ENCODE results near the gene RNF34. TPM values are rescaled to one million over a fixed set of nuclear protein-coding genes. Genes with fewer than 3 reads are reported as not detected.

The RNF34 gene
- total RNA-seq, 4 donors from 2014 or later = 32.3 to 57.1 (median 46.2) TPM

- Histone ChIP-seq H3K9me3 (no peaks in the 10 kb centered on the region), H3K36me3 (no peaks in the 10 kb centered on the region), H3K4me3 (no peak overlapping the region), H3K4me1 (peaks cover 4 to 13% of the 10 kb centered on the region in 2 donors), H3K27ac (no peak overlapping the region), H3K27me3 (no peaks in the 10 kb centered on the region)
- ATAC-seq (no peak), DNase-seq (no peak)
- in situ Hi-C loops (cut with MboI; ENCODE audit: low sequenced_read_pairs in 4 of 4) = no loop called here
- intact Hi-C loops (cut with DNase I; ENCODE audit: low total_unique reads) = no loop called here
- TF ChIP-seq POLR2A (IDR thresholded peaks at IDR 0.05) = no peak
- TF ChIP-seq, protein P1, sequence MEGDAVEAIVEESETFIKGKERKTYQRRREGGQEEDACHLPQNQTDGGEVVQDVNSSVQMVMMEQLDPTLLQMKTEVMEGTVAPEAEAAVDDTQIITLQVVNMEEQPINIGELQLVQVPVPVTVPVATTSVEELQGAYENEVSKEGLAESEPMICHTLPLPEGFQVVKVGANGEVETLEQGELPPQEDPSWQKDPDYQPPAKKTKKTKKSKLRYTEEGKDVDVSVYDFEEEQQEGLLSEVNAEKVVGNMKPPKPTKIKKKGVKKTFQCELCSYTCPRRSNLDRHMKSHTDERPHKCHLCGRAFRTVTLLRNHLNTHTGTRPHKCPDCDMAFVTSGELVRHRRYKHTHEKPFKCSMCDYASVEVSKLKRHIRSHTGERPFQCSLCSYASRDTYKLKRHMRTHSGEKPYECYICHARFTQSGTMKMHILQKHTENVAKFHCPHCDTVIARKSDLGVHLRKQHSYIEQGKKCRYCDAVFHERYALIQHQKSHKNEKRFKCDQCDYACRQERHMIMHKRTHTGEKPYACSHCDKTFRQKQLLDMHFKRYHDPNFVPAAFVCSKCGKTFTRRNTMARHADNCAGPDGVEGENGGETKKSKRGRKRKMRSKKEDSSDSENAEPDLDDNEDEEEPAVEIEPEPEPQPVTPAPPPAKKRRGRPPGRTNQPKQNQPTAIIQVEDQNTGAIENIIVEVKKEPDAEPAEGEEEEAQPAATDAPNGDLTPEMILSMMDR (IDR thresholded peaks at IDR 0.05 in 4 of 5, conservative IDR thresholded peaks at IDR 0.05 in 1 of 5) = no peak
Measured at GRCh38 chr12:121453629-121454028, 53.7 kb downstream of the RNF34 start.

- TF ChIP-seq POLR2A (IDR thresholded peaks at IDR 0.05) = no peak
- TF ChIP-seq, protein P1 (IDR thresholded peaks at IDR 0.05 in 4 of 5, conservative IDR thresholded peaks at IDR 0.05 in 1 of 5) = no peak
- DNase-seq (no peak), ATAC-seq (no peak)
- Histone ChIP-seq H3K4me1 (peaks cover 4 to 13% of the 10 kb centered on the region in 2 donors), H3K27ac (no peak overlapping the region), H3K4me3 (no peak overlapping the region), H3K27me3 (no peaks in the 10 kb centered on the region), H3K9me3 (no peaks in the 10 kb centered on the region), H3K36me3 (no peaks in the 10 kb centered on the region)
- intact Hi-C loops (cut with DNase I; ENCODE audit: low total_unique reads) = no loop called here
- in situ Hi-C loops (cut with MboI; ENCODE audit: low sequenced_read_pairs in 4 of 4) = no loop called here
Measured at GRCh38 chr12:121454921-121455320, 55.0 kb downstream of the RNF34 start.

DNA sequence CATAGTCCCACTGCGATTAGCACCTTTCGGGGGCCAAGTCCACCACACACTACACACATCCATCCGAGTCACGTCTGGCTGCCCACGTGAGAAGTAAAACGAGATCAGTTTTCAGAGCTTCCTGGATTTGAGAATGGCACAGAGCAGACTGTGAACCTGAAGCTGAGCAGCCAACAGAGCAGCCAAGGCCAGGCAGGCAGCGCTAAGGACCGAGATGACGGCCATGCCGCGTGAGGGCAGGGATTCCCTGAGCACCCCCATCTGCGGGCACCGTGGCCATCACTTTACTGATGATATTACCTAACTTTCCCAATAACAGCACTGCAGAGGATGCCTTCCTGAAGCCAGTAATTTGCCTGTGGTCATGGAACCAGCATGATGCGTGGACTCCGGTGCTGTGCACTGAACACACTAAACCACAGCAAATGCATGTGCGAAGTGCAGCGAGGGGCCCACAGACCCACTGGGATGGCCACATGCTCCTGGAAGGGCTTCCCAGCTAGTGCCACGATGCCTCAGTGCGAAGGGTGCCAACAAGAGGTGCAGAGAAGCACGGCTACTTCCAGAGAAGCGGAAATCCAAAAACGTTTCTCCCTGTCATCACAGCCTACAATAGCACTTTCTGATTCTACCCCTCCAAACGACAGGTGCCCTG, 56.0 kb downstream of the RNF34 start:
- TF ChIP-seq, protein P1 (IDR thresholded peaks at IDR 0.05 in 4 of 5, conservative IDR thresholded peaks at IDR 0.05 in 1 of 5) = no peak
- no peak for TF ChIP-seq POLR2A (IDR thresholded peaks at IDR 0.05)
- intact Hi-C loops (cut with DNase I; ENCODE audit: low total_unique reads) (no loop called here), in situ Hi-C loops (cut with MboI; ENCODE audit: low sequenced_read_pairs in 4 of 4) (no loop called here)
- ATAC-seq (no peak), DNase-seq (no peak)
- H3K27me3 ChIP-seq = no peaks in the 10 kb centered on the region
- H3K4me3 ChIP-seq = no peak overlapping the region
- H3K36me3 ChIP-seq = no peaks in the 10 kb centered on the region
- peaks cover 4 to 8% of the 10 kb centered on the region in 2 donors for H3K4me1 ChIP-seq
- H3K27ac ChIP-seq = no peak overlapping the region
- H3K9me3 ChIP-seq = no peaks in the 10 kb centered on the region

DNA sequence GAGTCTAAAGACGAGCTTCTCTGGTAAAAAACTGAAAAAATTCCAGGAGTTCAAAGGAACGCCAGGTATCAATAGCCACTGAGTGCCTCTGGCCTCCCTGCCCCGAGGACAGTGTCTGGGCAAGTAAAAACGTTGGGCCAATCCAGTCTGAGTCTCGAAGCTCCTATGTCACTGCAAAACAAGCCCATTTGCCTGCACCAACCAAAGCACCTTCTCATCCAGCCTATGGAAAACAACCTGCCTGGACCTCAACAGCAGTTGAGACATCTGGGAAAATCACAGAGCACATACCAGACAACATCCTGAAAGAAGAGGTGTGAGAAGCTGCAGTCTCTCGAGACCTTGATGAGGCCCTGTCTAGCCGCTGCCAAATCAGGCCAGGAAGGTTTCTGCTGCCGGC, 56.6 kb downstream of the RNF34 start:
- in situ Hi-C loops (cut with MboI; ENCODE audit: low sequenced_read_pairs in 4 of 4) = no loop called here
- DNase-seq = no peak
- intact Hi-C loops (cut with DNase I; ENCODE audit: low total_unique reads) = no loop called here

More for the DNA sequence above, 56.6 kb downstream of the RNF34 start:
- TF ChIP-seq POLR2A (IDR thresholded peaks at IDR 0.05) = no peak
- TF ChIP-seq, protein P1 (IDR thresholded peaks at IDR 0.05 in 4 of 5, conservative IDR thresholded peaks at IDR 0.05 in 1 of 5) = no peak
- peaks cover 4 to 8% of the 10 kb centered on the region in 2 donors for H3K4me1 ChIP-seq
- H3K36me3 ChIP-seq = no peaks in the 10 kb centered on the region
- H3K27ac ChIP-seq = no peak overlapping the region
- no peak overlapping the region for H3K4me3 ChIP-seq
- H3K9me3 ChIP-seq = no peaks in the 10 kb centered on the region
- no peak for ATAC-seq
- H3K27me3 ChIP-seq = no peaks in the 10 kb centered on the region
